WTC11 (cell line): ENCODE measurements around the gene ESRP2. TPM values are rescaled to one million over a fixed set of nuclear protein-coding genes. Genes with fewer than 3 reads are reported as not detected.

ENCODE experiments used
- ATAC-seq: fragments of 200-7000 bp; cut with Tn5 transposase; 2 replicates; pipeline ENCODE4 v1.10.0; 2021; ENCODE audit warnings: mild to moderate bottlenecking, moderate library complexity
- CTCF ChIA-PET: fragments of 300-600 bp; sonication (Branson Sonifier 250); formaldehyde crosslinking; loops from one replicate; lab custom pipeline; 2021; ENCODE audit warnings: antibody characterized with exemption; lab: Charles Lee
- POLR2A ChIA-PET: fragments of 350-600 bp; sonication (Branson Sonifier 250); formaldehyde crosslinking; loops from one replicate; lab custom pipeline; 2021; ENCODE audit warnings: antibody characterized with exemption; lab: Charles Lee
- DNase-seq: peaks from one replicate; pipeline ENCODE4 v3.0.0; 2021; ENCODE audit warnings: low spot score
- H3K27ac Mint-ChIP-seq: 2 replicates; pipeline ENCODE4 v1.8.0; 2021; ENCODE audit warnings: mixed read lengths
- H3K27me3 Mint-ChIP-seq: 2 replicates; pipeline ENCODE4 v1.8.0; 2021; ENCODE audit warnings: low read depth, mild to moderate bottlenecking, moderate library complexity, mixed read lengths
- H3K36me3 Mint-ChIP-seq: 2 replicates; pipeline ENCODE4 v1.8.0; 2021; ENCODE audit warnings: mixed read lengths
- H3K4me1 Mint-ChIP-seq: 2 replicates; pipeline ENCODE4 v1.8.0; 2022; ENCODE audit warnings: mixed read lengths
- H3K4me3 Mint-ChIP-seq: 2 replicates; pipeline ENCODE4 v1.8.0; 2021; ENCODE audit warnings: mild to moderate bottlenecking, moderate library complexity, mixed read lengths
- H3K9me3 Mint-ChIP-seq: 2 replicates; pipeline ENCODE4 v1.8.0; 2021; ENCODE audit warnings: mixed read lengths
- ATF1 ChIP-seq: sonication (generic); formaldehyde crosslinking; IDR thresholded peaks from 2 replicates; pipeline ENCODE4 v1.8.1; 2023; ENCODE audit warnings: mild to moderate bottlenecking, moderate library complexity, missing genetic modification reagents
- CBFB ChIP-seq: sonication (generic); formaldehyde crosslinking; IDR thresholded peaks from 2 replicates; pipeline ENCODE4 v1.8.1; 2022; ENCODE audit warnings: mild to moderate bottlenecking, low read depth, missing genetic modification reagents
- E2F4 ChIP-seq: sonication (generic); formaldehyde crosslinking; IDR thresholded peaks from 2 replicates; pipeline ENCODE4 v1.8.1; 2022; ENCODE audit warnings: low read depth, mild to moderate bottlenecking, moderate library complexity, missing genetic modification reagents, borderline replicate concordance
- ETV6 ChIP-seq: sonication (generic); formaldehyde crosslinking; IDR thresholded peaks from 2 replicates; pipeline ENCODE4 v1.8.1; 2022; ENCODE audit warnings: mild to moderate bottlenecking, missing genetic modification reagents
- FOXJ3 ChIP-seq: sonication (generic); formaldehyde crosslinking; IDR thresholded peaks from 2 replicates; pipeline ENCODE4 v1.9.0; 2021; ENCODE audit warnings: missing genetic modification reagents, mild to moderate bottlenecking, borderline replicate concordance
- GTF2I ChIP-seq: fragments of 250-450 bp; sonication (Bioruptor Pico); conservative IDR thresholded peaks from 2 replicates; pipeline ENCODE4 v1.4.0; 2021; ENCODE audit warnings: mild to moderate bottlenecking
- HMGA2 ChIP-seq: fragments of 250-450 bp; sonication (Bioruptor Pico); IDR thresholded peaks from 2 replicates; pipeline ENCODE4 v1.4.0; 2021; ENCODE audit warnings: mild to moderate bottlenecking, moderate library complexity
- IRF2 ChIP-seq: sonication (generic); formaldehyde crosslinking; IDR thresholded peaks from 2 replicates; pipeline ENCODE4 v1.8.0; 2022; ENCODE audit warnings: low read depth, missing genetic modification reagents, borderline replicate concordance
- NFATC4 ChIP-seq: fragments of 250-450 bp; sonication (Bioruptor Pico); IDR thresholded peaks from 2 replicates; pipeline ENCODE4 v1.9.0; 2021; ENCODE audit warnings: mild to moderate bottlenecking
- NFE2L1 ChIP-seq: sonication (generic); formaldehyde crosslinking; IDR thresholded peaks from 2 replicates; pipeline ENCODE4 v1.8.1; 2023; ENCODE audit warnings: missing genetic modification reagents
- RORB ChIP-seq: fragments of 250-450 bp; sonication (Bioruptor Pico); IDR thresholded peaks from 2 replicates; pipeline ENCODE4 v1.9.0; 2021; ENCODE audit warnings: mild to moderate bottlenecking
- SOX15 ChIP-seq: fragments of 250-450 bp; sonication (Bioruptor Pico); IDR thresholded peaks from 2 replicates; pipeline ENCODE4 v1.9.0; 2021; ENCODE audit warnings: mild to moderate bottlenecking
- TCF7 ChIP-seq: sonication (generic); formaldehyde crosslinking; IDR thresholded peaks from 2 replicates; pipeline ENCODE4 v1.8.0; 2022; ENCODE audit warnings: mild to moderate bottlenecking, low read depth, missing genetic modification reagents, moderate library complexity
- ZNF138 ChIP-seq: sonication (generic); formaldehyde crosslinking; conservative IDR thresholded peaks from 2 replicates; pipeline ENCODE4 v1.8.1; 2022; ENCODE audit warnings: mild to moderate bottlenecking, moderate library complexity, missing genetic modification reagents
- ZNF219 ChIP-seq: sonication (generic); formaldehyde crosslinking; IDR thresholded peaks from 2 replicates; pipeline ENCODE4 v1.8.0; 2023; ENCODE audit warnings: missing genetic modification reagents, mild to moderate bottlenecking, borderline replicate concordance
- total RNA-seq: library from RNA; stranded (reverse); gene quantifications from 3 replicates; pipeline ENCODE4 v1.2.3, GENCODE V29; 2021
- TF ChIP-seq, protein P1 (sequence below): sonication (generic); formaldehyde crosslinking; IDR thresholded peaks from 2 replicates; pipeline ENCODE4 v1.8.1; 2023; ENCODE audit warnings: mild to moderate bottlenecking, missing genetic modification reagents, moderate library complexity
- TF ChIP-seq, protein P2 (sequence below): sonication (generic); formaldehyde crosslinking; IDR thresholded peaks from 2 replicates; pipeline ENCODE4 v1.8.1; 2023; ENCODE audit warnings: mild to moderate bottlenecking, missing genetic modification reagents, borderline replicate concordance
- TF ChIP-seq, protein P3 (sequence below): sonication (generic); formaldehyde crosslinking; IDR thresholded peaks from 2 replicates; pipeline ENCODE4 v1.8.1; 2022; ENCODE audit warnings: missing genetic modification reagents, borderline replicate concordance

The ESRP2 gene
- total RNA-seq, 1 experiment from 2014 or later, result 55.0 TPM

DNA sequence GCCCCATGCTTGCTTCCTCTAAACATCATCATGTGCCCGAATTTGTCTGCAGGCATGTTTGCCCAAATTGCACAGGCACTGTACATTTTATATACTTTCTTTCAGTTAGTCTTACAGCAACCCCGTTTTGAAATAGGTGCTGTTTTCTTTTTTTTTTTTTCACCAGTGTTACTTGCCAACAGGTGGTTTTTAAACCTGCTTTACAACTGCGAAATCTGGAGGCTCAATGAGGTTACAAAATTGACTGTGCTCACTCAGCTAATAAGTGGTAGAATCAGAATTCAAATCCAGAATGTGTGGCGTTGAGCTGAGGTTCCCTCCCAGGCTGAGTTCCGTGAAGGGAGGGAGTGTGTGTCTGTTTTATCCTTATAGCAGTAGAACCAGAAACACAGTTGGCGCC, 15.0 kb upstream of the ESRP2 start:
- ATAC-seq, result no peak
- Mint-ChIP-seq H3K36me3 (0 out of 2 replicates have a peak, but pooled peaks cover 4% of the 10 kb centered on the region), H3K4me1 (peaks cover under 1% of the 10 kb centered on the region; the same call in 1 of the 2 replicates), H3K27ac (no peak overlapping the region), H3K27me3 (peaks cover 6% of the 10 kb centered on the region), H3K9me3 (no peaks in the 10 kb centered on the region), H3K4me3 (no peak overlapping the region)
- CTCF ChIA-PET, result interaction anchor here (1.1 to 2.9 kb wide), 2 partner anchors 11 to 13 kb away, joined by 3 to 20 read pairs; partner anchors contain the start of gene SLC7A6
- no peak for DNase-seq
- no peak for TF ChIP-seq CBFB
- TF ChIP-seq TCF7 (CRISPR knock-in tag), result no peak
- TF ChIP-seq HMGA2 (CRISPR knock-in tag), result no peak
- TF ChIP-seq, protein P1, sequence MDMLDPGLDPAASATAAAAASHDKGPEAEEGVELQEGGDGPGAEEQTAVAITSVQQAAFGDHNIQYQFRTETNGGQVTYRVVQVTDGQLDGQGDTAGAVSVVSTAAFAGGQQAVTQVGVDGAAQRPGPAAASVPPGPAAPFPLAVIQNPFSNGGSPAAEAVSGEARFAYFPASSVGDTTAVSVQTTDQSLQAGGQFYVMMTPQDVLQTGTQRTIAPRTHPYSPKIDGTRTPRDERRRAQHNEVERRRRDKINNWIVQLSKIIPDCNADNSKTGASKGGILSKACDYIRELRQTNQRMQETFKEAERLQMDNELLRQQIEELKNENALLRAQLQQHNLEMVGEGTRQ, result no peak
- no peak for TF ChIP-seq FOXJ3 (CRISPR knock-in tag)
- TF ChIP-seq ZNF138 (CRISPR knock-in tag), result no peak
- TF ChIP-seq, protein P2, sequence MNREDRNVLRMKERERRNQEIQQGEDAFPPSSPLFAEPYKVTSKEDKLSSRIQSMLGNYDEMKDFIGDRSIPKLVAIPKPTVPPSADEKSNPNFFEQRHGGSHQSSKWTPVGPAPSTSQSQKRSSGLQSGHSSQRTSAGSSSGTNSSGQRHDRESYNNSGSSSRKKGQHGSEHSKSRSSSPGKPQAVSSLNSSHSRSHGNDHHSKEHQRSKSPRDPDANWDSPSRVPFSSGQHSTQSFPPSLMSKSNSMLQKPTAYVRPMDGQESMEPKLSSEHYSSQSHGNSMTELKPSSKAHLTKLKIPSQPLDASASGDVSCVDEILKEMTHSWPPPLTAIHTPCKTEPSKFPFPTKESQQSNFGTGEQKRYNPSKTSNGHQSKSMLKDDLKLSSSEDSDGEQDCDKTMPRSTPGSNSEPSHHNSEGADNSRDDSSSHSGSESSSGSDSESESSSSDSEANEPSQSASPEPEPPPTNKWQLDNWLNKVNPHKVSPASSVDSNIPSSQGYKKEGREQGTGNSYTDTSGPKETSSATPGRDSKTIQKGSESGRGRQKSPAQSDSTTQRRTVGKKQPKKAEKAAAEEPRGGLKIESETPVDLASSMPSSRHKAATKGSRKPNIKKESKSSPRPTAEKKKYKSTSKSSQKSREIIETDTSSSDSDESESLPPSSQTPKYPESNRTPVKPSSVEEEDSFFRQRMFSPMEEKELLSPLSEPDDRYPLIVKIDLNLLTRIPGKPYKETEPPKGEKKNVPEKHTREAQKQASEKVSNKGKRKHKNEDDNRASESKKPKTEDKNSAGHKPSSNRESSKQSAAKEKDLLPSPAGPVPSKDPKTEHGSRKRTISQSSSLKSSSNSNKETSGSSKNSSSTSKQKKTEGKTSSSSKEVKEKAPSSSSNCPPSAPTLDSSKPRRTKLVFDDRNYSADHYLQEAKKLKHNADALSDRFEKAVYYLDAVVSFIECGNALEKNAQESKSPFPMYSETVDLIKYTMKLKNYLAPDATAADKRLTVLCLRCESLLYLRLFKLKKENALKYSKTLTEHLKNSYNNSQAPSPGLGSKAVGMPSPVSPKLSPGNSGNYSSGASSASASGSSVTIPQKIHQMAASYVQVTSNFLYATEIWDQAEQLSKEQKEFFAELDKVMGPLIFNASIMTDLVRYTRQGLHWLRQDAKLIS (CRISPR knock-in tag), result no peak
- TF ChIP-seq ZNF219, result no peak
- no peak for TF ChIP-seq E2F4
- no peak for TF ChIP-seq SOX15
- no peak for TF ChIP-seq NFATC4 (CRISPR knock-in tag)
- TF ChIP-seq ATF1, result no peak
- TF ChIP-seq, protein P3, sequence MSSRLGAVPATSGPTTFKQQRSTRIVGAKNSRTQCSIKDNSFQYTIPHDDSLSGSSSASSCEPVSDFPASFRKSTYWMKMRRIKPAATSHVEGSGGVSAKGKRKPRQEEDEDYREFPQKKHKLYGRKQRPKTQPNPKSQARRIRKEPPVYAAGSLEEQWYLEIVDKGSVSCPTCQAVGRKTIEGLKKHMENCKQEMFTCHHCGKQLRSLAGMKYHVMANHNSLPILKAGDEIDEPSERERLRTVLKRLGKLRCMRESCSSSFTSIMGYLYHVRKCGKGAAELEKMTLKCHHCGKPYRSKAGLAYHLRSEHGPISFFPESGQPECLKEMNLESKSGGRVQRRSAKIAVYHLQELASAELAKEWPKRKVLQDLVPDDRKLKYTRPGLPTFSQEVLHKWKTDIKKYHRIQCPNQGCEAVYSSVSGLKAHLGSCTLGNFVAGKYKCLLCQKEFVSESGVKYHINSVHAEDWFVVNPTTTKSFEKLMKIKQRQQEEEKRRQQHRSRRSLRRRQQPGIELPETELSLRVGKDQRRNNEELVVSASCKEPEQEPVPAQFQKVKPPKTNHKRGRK (CRISPR knock-in tag), result no peak
- TF ChIP-seq IRF2 (CRISPR knock-in tag), result no peak
- no peak for TF ChIP-seq GTF2I (CRISPR knock-in tag)
- TF ChIP-seq RORB (CRISPR knock-in tag), result no peak
- POLR2A ChIA-PET, result interaction anchor here (0.5 kb wide), 1 partner anchor 33 kb away, joined by 4 read pairs; no protein-coding TSS in a partner anchor

DNA sequence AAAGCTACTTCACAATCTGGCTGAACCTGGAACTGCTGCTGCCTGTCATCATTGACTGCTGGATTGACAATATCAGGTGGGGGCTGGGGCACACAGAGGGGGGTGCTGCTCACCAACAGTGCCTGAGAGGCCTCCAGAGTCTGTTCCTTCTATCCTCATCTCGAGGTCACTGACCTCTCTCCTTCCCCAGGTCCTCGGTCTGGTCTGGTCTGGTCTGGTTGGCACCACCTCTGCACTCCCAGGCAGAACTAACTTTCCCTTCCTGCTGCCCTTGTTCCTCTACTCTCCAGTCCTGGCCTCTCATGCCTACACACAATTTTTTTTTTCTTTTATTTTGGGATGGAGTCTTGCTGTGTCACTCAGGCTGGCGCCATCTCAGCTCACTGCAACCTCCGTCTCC, 13.4 kb upstream of the ESRP2 start:
- DNase-seq, result no peak
- Mint-ChIP-seq H3K9me3 (no peaks in the 10 kb centered on the region), H3K4me1 (peaks cover 5% of the 10 kb centered on the region), H3K27ac (no peak overlapping the region), H3K27me3 (peaks cover 18% of the 10 kb centered on the region), H3K36me3 (0 out of 2 replicates have a peak, but pooled peaks cover 4% of the 10 kb centered on the region), H3K4me3 (no peak overlapping the region)
- POLR2A ChIA-PET, result interaction anchor here (0.7 kb wide), 1 partner anchor 30 kb away, joined by 10 read pairs; no protein-coding TSS in a partner anchor
- no peak for ATAC-seq
- CTCF ChIA-PET, result interaction anchor here (0.9 to 1.8 kb wide), 3 partner anchors 15 to 165 kb away, joined by 3 to 8 read pairs (median 4); partner anchors contain the start of gene SLC7A6
- no peak for TF ChIP-seq NFE2L1
- no peak for TF ChIP-seq ETV6 (CRISPR knock-in tag)
